K562 (cell line): ENCODE data around the gene ZSWIM7. TPM values are rescaled to one million over a fixed set of nuclear protein-coding genes. Genes with fewer than 3 reads are reported as not detected.
A peak's percentile ranks its signal among the peaks of the same experiment; 100 is the strongest.

ENCODE experiments used
- AFF1 ChIP-seq, 2 experiments: fragments of 450-650 bp; IDR thresholded peaks; 2 replicates each; pipeline ENCODE4 v1.6.1; 2018; ENCODE audit warnings: mild to moderate bottlenecking in 2 of 2, low read depth in 1 of 2; ENCODE audit not compliant: partially characterized antibody in 2 of 2
- CBX3 ChIP-seq, 2 experiments: IDR thresholded peaks; 1 replicate in 1 of 2; 2 replicates in 1 of 2; pipeline ENCODE4 v1.6.1; 2012; ENCODE audit warnings: inconsistent platforms in 2 of 2, low read length in 2 of 2, borderline replicate concordance in 1 of 2, control low read depth in 1 of 2
- CCNT2 ChIP-seq: IDR thresholded peaks from 2 replicates; pipeline ENCODE4 v1.6.1; 2011; ENCODE audit warnings: borderline replicate concordance, low read depth, mild to moderate bottlenecking, moderate library complexity, mixed read lengths, low read length; ENCODE audit not compliant: insufficient read length; ENCODE audit errors: extremely low read depth
- CUX1 ChIP-seq: fragments of 200-800 bp; sonication (Bioruptor generic); IDR thresholded peaks from 2 replicates; pipeline ENCODE4 v1.6.1; 2016; ENCODE audit warnings: missing genetic modification characterization, missing compliant biosample characterization
- E2F8 ChIP-seq: fragments of 450-650 bp; IDR thresholded peaks from 2 replicates; pipeline ENCODE4 v1.7.1; 2018; ENCODE audit warnings: mild to moderate bottlenecking, low read depth; ENCODE audit not compliant: partially characterized antibody
- FOXK2 ChIP-seq, 2 experiments: fragments of 450-650 bp; IDR thresholded peaks in 1 of 2; conservative IDR thresholded peaks in 1 of 2; 2 replicates each; pipeline ENCODE4 v1.6.1; 2016; ENCODE audit warnings: low read depth in 2 of 2, mild to moderate bottlenecking in 1 of 2
- LCOR ChIP-seq: sonication (generic); formaldehyde crosslinking; IDR thresholded peaks from 2 replicates; pipeline ENCODE4 v1.8.0; 2022; ENCODE audit warnings: mild to moderate bottlenecking, missing genetic modification reagents
- NFIX ChIP-seq: fragments of 250-450 bp; sonication (Bioruptor Pico); IDR thresholded peaks from 2 replicates; pipeline ENCODE4 v1.4.0; 2020; ENCODE audit warnings: low read depth, mild to moderate bottlenecking, moderate library complexity
- SAFB2 ChIP-seq: fragments of 200-400 bp; formaldehyde crosslinking; IDR thresholded peaks from 2 replicates; pipeline ENCODE4 v1.6.1; 2018; ENCODE audit warnings: borderline replicate concordance, low read length, low read depth, moderate library complexity; ENCODE audit not compliant: severe bottlenecking
- TEAD4 ChIP-seq, 2 experiments: sonication (generic) in 1 of 2; formaldehyde crosslinking in 1 of 2; IDR thresholded peaks; 2 replicates each; pipeline versions ENCODE4 v1.6.1 to v1.8.0; 2012 to 2022; ENCODE audit warnings: borderline replicate concordance in 1 of 2, inconsistent platforms in 1 of 2, low read length in 1 of 2, mild to moderate bottlenecking in 1 of 2, missing genetic modification reagents in 1 of 2
- TGIF2 ChIP-seq: sonication (generic); formaldehyde crosslinking; IDR thresholded peaks from 2 replicates; pipeline ENCODE4 v1.8.1; 2022; ENCODE audit warnings: mild to moderate bottlenecking, missing genetic modification reagents, moderate library complexity
- TRIM24 ChIP-seq, 2 experiments: fragments of 450-650 bp; IDR thresholded peaks; 2 replicates each; pipeline ENCODE4 v1.6.1; 2016
- polyA plus RNA-seq, 8 experiments: library from polyadenylated mRNA; depleted of rRNA in 4 of 8; stranded (reverse) in 5 of 8; unstranded in 3 of 8; fragments of >200 nt; fragmentation: Nextera tagmentation in 2 of 8; fragmentation: Illumina TruSeq in 1 of 8; extraction: Ambion mirVana in 2 of 8; extraction: Trizol in 1 of 8; gene quantifications; 2 replicates each; pipeline versions ENCODE4 v1.2.1 to v1.2.3, GENCODE V29; 2011 to 2014; ENCODE audit warnings: inconsistent platforms in 1 of 8, missing spikeins in 1 of 8
- total RNA-seq, 7 experiments: library from RNA; depleted of rRNA in 6 of 7; stranded (reverse); fragments of >200 nt in 6 of 7; fragmentation: Illumina TruSeq in 2 of 7; extraction: Trizol in 2 of 7; gene quantifications; 2 replicates each; pipeline versions ENCODE4 v1.2.1 to v1.2.3, GENCODE V29; 2011 to 2021; ENCODE audit warnings: low replicate concordance in 1 of 7

The ZSWIM7 gene
- total and polyA plus RNA-seq, 9 of the 15 experiments (the other 6 are each of a cell fraction or from before 2014, with no cell fraction given) = 5.9 to 18.7 (median 9.5) TPM

GRCh38 chr17:15999141-15999973 is at the start of gene ZSWIM7, which contains the start of gene TTC19 (continued):
- TF ChIP-seq AFF1 (IDR thresholded peaks at IDR 0.05; ENCODE audit: low read depth in 1 of 2, partially characterized antibody in 2 of 2) (no peak), E2F8 (no peak), CBX3 (IDR thresholded peaks at IDR 0.05; ENCODE audit: borderline replicate concordance in 1 of 2, low read length in 2 of 2) (0 out of 3 replicates have a peak, but pooled peaks of 1 of the 2 experiments have one; percentile 11), NFIX (CRISPR knock-in tag) (no peak), TGIF2 (CRISPR knock-in tag) (no peak), CCNT2 (peak; percentile 64), TEAD4 (IDR thresholded peaks at IDR 0.05; ENCODE audit: low read length) (no peak), TEAD4 (CRISPR knock-in tag; IDR thresholded peaks at IDR 0.05; ENCODE audit: borderline replicate concordance) (0 out of 2 replicates have a peak, but pooled peaks have one; percentile 33), TRIM24 (IDR thresholded peaks at IDR 0.05) (0 out of 4 replicates have a peak, but pooled peaks of 1 of the 2 experiments have one; percentile 28), FOXK2 (conservative IDR thresholded peaks at IDR 0.05 in 1 of 2, IDR thresholded peaks at IDR 0.05 in 1 of 2; ENCODE audit: low read depth in 2 of 2) (peak in 1 of 2 experiments; percentile 54; a peak in 1 of 4 replicates), SAFB2 (no peak), LCOR (CRISPR knock-in tag) (0 out of 2 replicates have a peak, but pooled peaks have one; percentile 47), CUX1 (CRISPR knock-in tag) (no peak)
